CD4-positive, alpha-beta T cell treated with Interleukin-4 for 1 hour (primary cell): ENCODE results near the gene CABP2.

Source experiments
- DNase-seq, 2 donors: peaks; one replicate each; pipeline ENCODE4 v3.0.0-alpha.2; 2020 to 2022

CABP2 gene

GRCh38 chr11:67470337-67471002 is 52.8 kb downstream of the CABP2 start:
- DNase-seq, result no peak

DNA sequence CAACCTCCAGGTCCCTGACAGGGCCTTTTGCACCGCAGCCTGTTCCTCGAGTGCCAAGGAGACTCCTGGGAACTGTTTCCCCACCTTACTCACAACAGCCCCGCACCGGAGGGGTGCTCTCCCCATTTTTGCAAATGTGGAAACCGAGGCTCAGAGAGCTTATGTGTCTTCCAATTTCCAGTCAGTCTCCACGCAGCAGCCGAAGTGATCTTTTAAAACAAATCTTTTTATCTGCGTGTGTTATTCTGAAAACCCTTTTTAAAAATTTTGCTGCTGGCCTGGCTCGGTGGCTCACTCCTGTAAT is 53.8 kb downstream of the CABP2 start:
- no peak for DNase-seq
